Stimulated activated CD8-positive, alpha-beta memory T cell treated with anti-CD3 and anti-CD28 coated beads, Interleukin-7, amount 100 ng/mL, for 4 hours (primary cell): ENCODE data around the gene KCNK5.

ENCODE experiments used
- DNase-seq, 2 donors: peaks; one replicate each; pipeline ENCODE4 v3.0.0-alpha.2; 2020; ENCODE audit warnings: low read depth in 2 of 2

The KCNK5 gene

GRCh38 chr6:39172377-39172757 is 56.9 kb downstream of the KCNK5 start:
- no peak for DNase-seq

- DNase-seq = no peak
Observed at GRCh38 chr6:39171489-39172376, 57.5 kb downstream of the KCNK5 start.

- no peak for DNase-seq
Observed at GRCh38 chr6:39170860-39171259, 58.4 kb downstream of the KCNK5 start.

- no peak for DNase-seq
Observed at GRCh38 chr6:39170389-39170788, 58.9 kb downstream of the KCNK5 start.

GRCh38 chr6:39169448-39170344 is 59.6 kb downstream of the KCNK5 start:
- no peak for DNase-seq

GRCh38 chr6:39167866-39168625 is 61.2 kb downstream of the KCNK5 start:
- no peak for DNase-seq

GRCh38 chr6:39167321-39167720 is 62.0 kb downstream of the KCNK5 start:
- no peak for DNase-seq

- no peak for DNase-seq
Observed at GRCh38 chr6:39166912-39167290, 62.4 kb downstream of the KCNK5 start.

GRCh38 chr6:39166189-39166911 is 62.9 kb downstream of the KCNK5 start:
- peak; percentile 71 to 73 for DNase-seq

- DNase-seq = no peak
Observed at GRCh38 chr6:39157511-39157910, 71.8 kb downstream of the KCNK5 start.

GRCh38 chr6:39156801-39157200 is 72.5 kb downstream of the KCNK5 start:
- DNase-seq = no peak

- no peak for DNase-seq
Observed at GRCh38 chr6:39154705-39155104, 74.6 kb downstream of the KCNK5 start.

- peak in 1 of 2 donors; percentile 2 for DNase-seq
Observed at GRCh38 chr6:39153766-39154397, 75.4 kb downstream of the KCNK5 start.

- no peak for DNase-seq
Observed at GRCh38 chr6:39152262-39152661, 77.0 kb downstream of the KCNK5 start.

- DNase-seq = no peak
Observed at GRCh38 chr6:39151211-39151610, 78.1 kb downstream of the KCNK5 start.

- DNase-seq = no peak
Observed at GRCh38 chr6:39144481-39145173, 84.6 kb downstream of the KCNK5 start.

GRCh38 chr6:39143238-39143930 is 85.9 kb downstream of the KCNK5 start:
- DNase-seq = peak in 1 of 2 donors; percentile 24

- DNase-seq = no peak
Observed at GRCh38 chr6:39140556-39141167, 88.6 kb downstream of the KCNK5 start.
